HCT116 (cell line): Measurements from ENCODE around the gene FARP1. TPM values are rescaled to one million over a fixed set of nuclear protein-coding genes. Genes with fewer than 3 reads are reported as not detected.

Source experiments
- ATAC-seq: fragments of 200-7000 bp; cut with Tn5 transposase; 2 replicates; pipeline ENCODE4 v1.9.1; 2020; ENCODE audit warnings: mild to moderate bottlenecking, moderate library complexity
- BruUV-seq: library from RNA; stranded (reverse); fragments of 400-500 nt; replicated peaks from 2 replicates; lab custom pipeline; 2021; lab: Mats Ljungman, UMichigan
- CTCF ChIA-PET: fragments of 300-600 bp; sonication (Branson Sonifier 250); formaldehyde crosslinking; loops from one replicate; lab custom pipeline; 2021; ENCODE audit warnings: antibody characterized with exemption; lab: Charles Lee
- POLR2A ChIA-PET: fragments of 300-600, 350-600 bp; sonication (Branson Sonifier 250); formaldehyde crosslinking; loops from one replicate; lab custom pipeline; 2021; ENCODE audit warnings: antibody characterized with exemption; lab: Charles Lee
- RAD21 ChIA-PET, 2 experiments: fragments of 300-600 bp; sonication (Branson Sonifier 250); formaldehyde crosslinking; loops; one replicate each; lab custom pipeline; 2023; ENCODE audit warnings: low total read pairs in 2 of 2; ENCODE audit not compliant: uncharacterized antibody in 2 of 2, unreplicated experiment in 2 of 2, low non-redundant PET in 1 of 2; lab: Charles Lee
- DNase-seq: peaks from one replicate; pipeline ENCODE4 v3.0.0-alpha.2; 2010; ENCODE audit warnings: low read depth, low spot score
- H2AFZ ChIP-seq: fragments of 200-600 bp; shearing (Covaris generic), sonication (generic); 2 replicates; pipeline ENCODE4 v1.6.1; 2017; ENCODE audit warnings: low read depth, mixed run types, mixed read lengths, antibody characterized with exemption, low read length; ENCODE audit not compliant: poor library complexity, severe bottlenecking
- H3K27ac ChIP-seq: 2 replicates; pipeline ENCODE4 v1.5.1; 2012; ENCODE audit warnings: low read depth, low read length
- H3K27me3 ChIP-seq: fragments of 200-600 bp; sonication (generic); 2 replicates; pipeline ENCODE4 v1.6.1; 2016; ENCODE audit warnings: mixed run types, low read length, mixed read lengths; ENCODE audit not compliant: insufficient read depth
- H3K36me3 ChIP-seq, 2 experiments: fragments of 200-500 bp in 1 of 2; fragments of 200-600 bp in 1 of 2; sonication (Bioruptor generic) in 1 of 2; sonication (generic) in 1 of 2; 2 replicates each; pipeline versions ENCODE4 v1.5.1 to v1.6.1; 2014 to 2016; ENCODE audit warnings: low read length in 2 of 2, inconsistent platforms in 1 of 2, mixed read lengths in 1 of 2, mixed run types in 1 of 2; ENCODE audit not compliant: insufficient read depth in 2 of 2, control insufficient read depth in 1 of 2
- H3K4me1 ChIP-seq, 2 experiments: fragments of 200-600 bp in 1 of 2; sonication (generic) in 1 of 2; 2 replicates each; pipeline versions ENCODE4 v1.5.1 to v1.6.1; 2012 to 2017; ENCODE audit warnings: low read length in 2 of 2, inconsistent platforms in 1 of 2, mild to moderate bottlenecking in 1 of 2, mixed read lengths in 1 of 2, mixed run types in 1 of 2, moderate library complexity in 1 of 2; ENCODE audit not compliant: insufficient read depth in 2 of 2, control insufficient read depth in 1 of 2
- H3K4me2 ChIP-seq: fragments of 200-600 bp; sonication (generic); 2 replicates; pipeline ENCODE4 v1.6.1; 2017; ENCODE audit warnings: mixed run types, low read length, mixed read lengths
- H3K4me3 ChIP-seq, 2 experiments: fragments of 200-600 bp in 1 of 2; sonication (generic) in 1 of 2; replicated peaks in 1 of 2; 2 replicates each; pipeline ENCODE4 v1.5.1; 2011 to 2016; ENCODE audit warnings: low read length in 2 of 2, control low read depth in 1 of 2, low read depth in 1 of 2, mild to moderate bottlenecking in 1 of 2, mixed read lengths in 1 of 2, mixed run types in 1 of 2
- H3K79me2 ChIP-seq: fragments of 200-600 bp; sonication (generic); 2 replicates; pipeline ENCODE4 v1.6.1; 2017; ENCODE audit warnings: mild to moderate bottlenecking, mixed run types, low read length, moderate library complexity, mixed read lengths; ENCODE audit not compliant: insufficient read depth
- H3K9ac ChIP-seq: fragments of 200-600 bp; sonication (generic); 2 replicates; pipeline ENCODE4 v1.6.1; 2016; ENCODE audit warnings: low read length, mixed read lengths
- H3K9me2 ChIP-seq: fragments of 200-600 bp; sonication (generic), shearing (Covaris generic); 2 replicates; pipeline ENCODE4 v1.6.1; 2017; ENCODE audit warnings: mixed run types, mild to moderate bottlenecking, moderate library complexity; ENCODE audit not compliant: insufficient read depth
- H3K9me3 ChIP-seq, 2 experiments: fragments of 200-500 bp in 1 of 2; fragments of 200-600 bp in 1 of 2; sonication (Bioruptor generic) in 1 of 2; sonication (generic) in 1 of 2; 2 replicates each; pipeline ENCODE4 v1.6.1; 2014 to 2017; ENCODE audit warnings: low read length in 2 of 2, mixed read lengths in 2 of 2, inconsistent platforms in 1 of 2, low read depth in 1 of 2, mild to moderate bottlenecking in 1 of 2, mixed run types in 1 of 2, moderate library complexity in 1 of 2; ENCODE audit not compliant: control insufficient read depth in 1 of 2, insufficient read depth in 1 of 2
- H4K20me1 ChIP-seq: fragments of 200-600 bp; sonication (generic), shearing (Covaris generic); 2 replicates; pipeline ENCODE4 v1.6.1; 2017; ENCODE audit warnings: mixed run types, mild to moderate bottlenecking, moderate library complexity; ENCODE audit not compliant: insufficient read depth
- CBX3 ChIP-seq: IDR thresholded peaks from 2 replicates; pipeline ENCODE4 v1.6.1; 2012; ENCODE audit warnings: low read depth
- ELF1 ChIP-seq: IDR thresholded peaks from 2 replicates; pipeline ENCODE4 v1.6.1; 2012; ENCODE audit warnings: low read depth, borderline replicate concordance
- EZH2 ChIP-seq: fragments of 200-600 bp; sonication (generic); IDR thresholded peaks from 2 replicates; pipeline ENCODE4 v1.6.1; 2017; ENCODE audit warnings: antibody characterized with exemption, mixed run types
- EZH2phosphoT487 ChIP-seq: fragments of 200-600 bp; IDR thresholded peaks from 2 replicates; pipeline ENCODE4 v1.6.1; 2018; ENCODE audit warnings: antibody characterized with exemption, borderline replicate concordance
- POLR2AphosphoS5 ChIP-seq: IDR thresholded peaks from 2 replicates; pipeline ENCODE4 v1.6.1; 2011; ENCODE audit warnings: mild to moderate bottlenecking, low read depth, low read length, moderate library complexity
- RAD21 ChIP-seq: IDR thresholded peaks from 2 replicates; pipeline ENCODE4 v1.6.1; 2012; ENCODE audit warnings: low read depth, mild to moderate bottlenecking
- SIN3A ChIP-seq: IDR thresholded peaks from 2 replicates; pipeline ENCODE4 v1.6.1; 2012; ENCODE audit warnings: low read depth
- SRF ChIP-seq: IDR thresholded peaks from 2 replicates; pipeline ENCODE4 v1.6.1; 2012; ENCODE audit warnings: low read depth
- TCF7L2 ChIP-seq: IDR thresholded peaks from 2 replicates; pipeline ENCODE4 v1.7.0; 2011; ENCODE audit warnings: borderline replicate concordance, inconsistent platforms; ENCODE audit not compliant: insufficient read depth, insufficient read length; ENCODE audit errors: extremely low read depth
- YY1 ChIP-seq: IDR thresholded peaks from 2 replicates; pipeline ENCODE4 v1.6.1; 2011; ENCODE audit warnings: low read length, low read depth, moderate library complexity, mild to moderate bottlenecking; ENCODE audit not compliant: insufficient replicate concordance; ENCODE audit errors: extremely low read depth
- ZFX ChIP-seq: fragments of 450-650 bp; IDR thresholded peaks from 2 replicates; pipeline ENCODE4 v1.6.1; 2017
- ZNF274 ChIP-seq: fragments of 200-500 bp; sonication (Bioruptor generic); IDR thresholded peaks from 2 replicates; pipeline ENCODE4 v1.6.1; 2014; ENCODE audit warnings: mild to moderate bottlenecking, low read depth, low read length, inconsistent platforms
- intact Hi-C: fragments of 100-400 bp; cut with micrococcal nuclease; formaldehyde crosslinking; loops from 2 replicates; pipeline ENCODE4 v1.10.0; 2022
- total RNA-seq: library from RNA; stranded (reverse); gene quantifications from one replicate; pipeline ENCODE4 v1.2.1, GENCODE V29; 2021; ENCODE audit not compliant: unreplicated experiment
- TF ChIP-seq, protein P1 (sequence below): IDR thresholded peaks from 2 replicates; pipeline ENCODE4 v1.6.1; 2012
- TF ChIP-seq, protein P2 (sequence below): IDR thresholded peaks from 2 replicates; pipeline ENCODE4 v1.6.1; 2012
- TF ChIP-seq, protein P3 (sequence below), 3 experiments: fragments of 200-600 bp in 1 of 3; sonication (generic) in 1 of 3; IDR thresholded peaks in 2 of 3; conservative IDR thresholded peaks in 1 of 3; 2 replicates each; pipeline ENCODE4 v1.5.1; 2012 to 2017; ENCODE audit warnings: low read depth in 2 of 3, low read length in 2 of 3, antibody characterized with exemption in 1 of 3, borderline replicate concordance in 1 of 3, control low read depth in 1 of 3, mild to moderate bottlenecking in 1 of 3, mixed read lengths in 1 of 3, mixed run types in 1 of 3, moderate library complexity in 1 of 3; ENCODE audit not compliant: insufficient read depth in 1 of 3

FARP1 gene
- total RNA-seq, 1 experiment from 2014 or later, result 30.5 TPM

DNA sequence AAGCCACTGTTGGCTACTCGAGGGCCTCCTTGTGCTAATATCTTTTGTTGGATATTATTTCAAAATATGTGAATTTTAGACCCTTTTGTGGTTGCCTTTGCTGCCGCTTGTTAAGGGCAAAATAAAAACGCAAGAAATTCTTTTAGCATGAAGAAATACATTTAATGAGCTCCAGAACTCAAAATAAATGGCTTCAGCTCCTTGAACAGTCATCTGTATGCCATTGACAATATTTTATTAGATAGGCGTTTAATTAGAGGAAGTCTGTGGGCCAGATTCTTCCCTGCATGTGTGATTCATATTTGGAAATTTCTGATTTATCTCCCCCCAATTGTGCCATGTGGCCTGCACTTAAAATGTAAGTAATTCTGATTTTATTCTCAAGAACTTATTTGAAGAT, 256.9 kb downstream of the FARP1 start:
- POLR2A ChIA-PET, result no interaction called here
- H3K9ac ChIP-seq, result no peak overlapping the region

More for the DNA sequence above, 256.9 kb downstream of the FARP1 start:
- TF ChIP-seq CBX3, result no peak
- TF ChIP-seq ZFX, result no peak
- TF ChIP-seq, protein P1, sequence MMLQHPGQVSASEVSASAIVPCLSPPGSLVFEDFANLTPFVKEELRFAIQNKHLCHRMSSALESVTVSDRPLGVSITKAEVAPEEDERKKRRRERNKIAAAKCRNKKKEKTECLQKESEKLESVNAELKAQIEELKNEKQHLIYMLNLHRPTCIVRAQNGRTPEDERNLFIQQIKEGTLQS, result no peak
- no peak for TF ChIP-seq RAD21
- TF ChIP-seq ELF1, result no peak
- TF ChIP-seq ZNF274, result no peak
- no peak for TF ChIP-seq SIN3A
- no peak for TF ChIP-seq SRF
- no peak for TF ChIP-seq TCF7L2
- TF ChIP-seq, protein P2, sequence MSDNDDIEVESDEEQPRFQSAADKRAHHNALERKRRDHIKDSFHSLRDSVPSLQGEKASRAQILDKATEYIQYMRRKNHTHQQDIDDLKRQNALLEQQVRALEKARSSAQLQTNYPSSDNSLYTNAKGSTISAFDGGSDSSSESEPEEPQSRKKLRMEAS, result no peak
- TF ChIP-seq EZH2phosphoT487, result no peak
- TF ChIP-seq, protein P3, sequence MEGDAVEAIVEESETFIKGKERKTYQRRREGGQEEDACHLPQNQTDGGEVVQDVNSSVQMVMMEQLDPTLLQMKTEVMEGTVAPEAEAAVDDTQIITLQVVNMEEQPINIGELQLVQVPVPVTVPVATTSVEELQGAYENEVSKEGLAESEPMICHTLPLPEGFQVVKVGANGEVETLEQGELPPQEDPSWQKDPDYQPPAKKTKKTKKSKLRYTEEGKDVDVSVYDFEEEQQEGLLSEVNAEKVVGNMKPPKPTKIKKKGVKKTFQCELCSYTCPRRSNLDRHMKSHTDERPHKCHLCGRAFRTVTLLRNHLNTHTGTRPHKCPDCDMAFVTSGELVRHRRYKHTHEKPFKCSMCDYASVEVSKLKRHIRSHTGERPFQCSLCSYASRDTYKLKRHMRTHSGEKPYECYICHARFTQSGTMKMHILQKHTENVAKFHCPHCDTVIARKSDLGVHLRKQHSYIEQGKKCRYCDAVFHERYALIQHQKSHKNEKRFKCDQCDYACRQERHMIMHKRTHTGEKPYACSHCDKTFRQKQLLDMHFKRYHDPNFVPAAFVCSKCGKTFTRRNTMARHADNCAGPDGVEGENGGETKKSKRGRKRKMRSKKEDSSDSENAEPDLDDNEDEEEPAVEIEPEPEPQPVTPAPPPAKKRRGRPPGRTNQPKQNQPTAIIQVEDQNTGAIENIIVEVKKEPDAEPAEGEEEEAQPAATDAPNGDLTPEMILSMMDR (IDR thresholded peaks at IDR 0.05 in 2 of 3, conservative IDR thresholded peaks at IDR 0.05 in 1 of 3; ENCODE audit: borderline replicate concordance in 1 of 3, insufficient read depth in 1 of 3, low read depth in 2 of 3, low read length in 2 of 3), result no peak
- no peak for TF ChIP-seq POLR2AphosphoS5
- no peak for TF ChIP-seq EZH2
- no peak for TF ChIP-seq YY1
- no peaks in the 10 kb centered on the region for H3K79me2 ChIP-seq
- H4K20me1 ChIP-seq, result no peaks in the 10 kb centered on the region
- RAD21 ChIA-PET, result no interaction called here
- no peak for ATAC-seq
- no peaks in the 10 kb centered on the region for H3K9me2 ChIP-seq
- DNase-seq, result no peak
- H3K4me1 ChIP-seq, result no peaks in the 10 kb centered on the region
- no TSS peak for BruUV-seq
- H2AFZ ChIP-seq, result no peak overlapping the region
- H3K27me3 ChIP-seq, result no peaks in the 10 kb centered on the region
- no peak overlapping the region for H3K4me3 ChIP-seq
- no peak overlapping the region for H3K4me2 ChIP-seq
- no peaks in the 10 kb centered on the region for H3K9me3 ChIP-seq
- no peak overlapping the region for H3K27ac ChIP-seq
- no peaks in the 10 kb centered on the region; a peak in 1 of 4 replicates for H3K36me3 ChIP-seq
- CTCF ChIA-PET, result interaction anchor here (1.0 to 1.2 kb wide), 2 partner anchors 13 to 49 kb away, joined by 3 read pairs; no protein-coding TSS in a partner anchor
- intact Hi-C loops, result no loop called here
